ENCODE data around the gene C5AR1.

DNA sequence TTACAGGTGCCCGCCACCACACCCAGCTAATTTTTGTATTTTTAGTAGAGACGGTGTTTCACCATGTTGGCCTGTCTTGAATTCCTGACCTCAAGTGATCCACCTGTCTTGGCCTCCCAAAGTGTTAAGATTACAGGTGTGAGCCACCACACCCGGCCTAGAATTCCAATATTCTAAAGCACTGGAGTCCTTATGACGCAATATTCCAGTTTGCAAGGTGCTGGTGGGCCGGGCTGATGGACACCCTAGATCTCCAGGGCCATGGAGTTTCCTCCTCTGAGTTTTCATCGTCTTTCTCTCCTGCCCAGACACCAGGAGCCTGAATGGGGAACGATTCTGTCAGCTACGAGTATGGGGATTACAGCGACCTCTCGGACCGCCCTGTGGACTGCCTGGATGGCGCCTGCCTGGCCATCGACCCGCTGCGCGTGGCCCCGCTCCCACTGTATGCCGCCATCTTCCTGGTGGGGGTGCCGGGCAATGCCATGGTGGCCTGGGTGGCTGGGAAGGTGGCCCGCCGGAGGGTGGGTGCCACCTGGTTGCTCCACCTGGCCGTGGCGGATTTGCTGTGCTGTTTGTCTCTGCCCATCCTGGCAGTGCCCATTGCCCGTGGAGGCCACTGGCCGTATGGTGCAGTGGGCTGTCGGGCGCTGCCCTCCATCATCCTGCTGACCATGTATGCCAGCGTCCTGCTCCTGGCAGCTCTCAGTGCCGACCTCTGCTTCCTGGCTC lies 31.0 kb downstream of the C5AR1 start:
- TF ChIP-seq KDM1A (IDR thresholded peaks at IDR 0.05) (no peak), MAFF (IDR thresholded peaks at IDR 0.05; ENCODE audit: low read length) (no peak), CTCF (IDR thresholded peaks at IDR 0.05 in 2 of 3, conservative IDR thresholded peaks at IDR 0.05 in 1 of 3; ENCODE audit: insufficient read depth in 2 of 3, low read depth in 1 of 3, low read length in 3 of 3) (no peak), MTF1 (CRISPR knock-in tag; IDR thresholded peaks at IDR 0.05; ENCODE audit: borderline replicate concordance) (no peak), ELF4 (CRISPR knock-in tag; IDR thresholded peaks at IDR 0.05) (no peak), BRF2 (IDR thresholded peaks at IDR 0.05; ENCODE audit: borderline replicate concordance, insufficient read depth, insufficient read length) (no peak), WHSC1 (IDR thresholded peaks at IDR 0.05; ENCODE audit: low read length) (no peak), TCF7 (IDR thresholded peaks at IDR 0.05; ENCODE audit: borderline replicate concordance) (no peak), NCOR1 (IDR thresholded peaks at IDR 0.05) (no peak), ZNF24 (IDR thresholded peaks at IDR 0.05) (no peak), IRF1 (CRISPR knock-in tag; IDR thresholded peaks at IDR 0.05; ENCODE audit: borderline replicate concordance) (no peak), FOXP1 (CRISPR knock-in tag; IDR thresholded peaks at IDR 0.05) (no peak)
- TF ChIP-seq, protein P1, sequence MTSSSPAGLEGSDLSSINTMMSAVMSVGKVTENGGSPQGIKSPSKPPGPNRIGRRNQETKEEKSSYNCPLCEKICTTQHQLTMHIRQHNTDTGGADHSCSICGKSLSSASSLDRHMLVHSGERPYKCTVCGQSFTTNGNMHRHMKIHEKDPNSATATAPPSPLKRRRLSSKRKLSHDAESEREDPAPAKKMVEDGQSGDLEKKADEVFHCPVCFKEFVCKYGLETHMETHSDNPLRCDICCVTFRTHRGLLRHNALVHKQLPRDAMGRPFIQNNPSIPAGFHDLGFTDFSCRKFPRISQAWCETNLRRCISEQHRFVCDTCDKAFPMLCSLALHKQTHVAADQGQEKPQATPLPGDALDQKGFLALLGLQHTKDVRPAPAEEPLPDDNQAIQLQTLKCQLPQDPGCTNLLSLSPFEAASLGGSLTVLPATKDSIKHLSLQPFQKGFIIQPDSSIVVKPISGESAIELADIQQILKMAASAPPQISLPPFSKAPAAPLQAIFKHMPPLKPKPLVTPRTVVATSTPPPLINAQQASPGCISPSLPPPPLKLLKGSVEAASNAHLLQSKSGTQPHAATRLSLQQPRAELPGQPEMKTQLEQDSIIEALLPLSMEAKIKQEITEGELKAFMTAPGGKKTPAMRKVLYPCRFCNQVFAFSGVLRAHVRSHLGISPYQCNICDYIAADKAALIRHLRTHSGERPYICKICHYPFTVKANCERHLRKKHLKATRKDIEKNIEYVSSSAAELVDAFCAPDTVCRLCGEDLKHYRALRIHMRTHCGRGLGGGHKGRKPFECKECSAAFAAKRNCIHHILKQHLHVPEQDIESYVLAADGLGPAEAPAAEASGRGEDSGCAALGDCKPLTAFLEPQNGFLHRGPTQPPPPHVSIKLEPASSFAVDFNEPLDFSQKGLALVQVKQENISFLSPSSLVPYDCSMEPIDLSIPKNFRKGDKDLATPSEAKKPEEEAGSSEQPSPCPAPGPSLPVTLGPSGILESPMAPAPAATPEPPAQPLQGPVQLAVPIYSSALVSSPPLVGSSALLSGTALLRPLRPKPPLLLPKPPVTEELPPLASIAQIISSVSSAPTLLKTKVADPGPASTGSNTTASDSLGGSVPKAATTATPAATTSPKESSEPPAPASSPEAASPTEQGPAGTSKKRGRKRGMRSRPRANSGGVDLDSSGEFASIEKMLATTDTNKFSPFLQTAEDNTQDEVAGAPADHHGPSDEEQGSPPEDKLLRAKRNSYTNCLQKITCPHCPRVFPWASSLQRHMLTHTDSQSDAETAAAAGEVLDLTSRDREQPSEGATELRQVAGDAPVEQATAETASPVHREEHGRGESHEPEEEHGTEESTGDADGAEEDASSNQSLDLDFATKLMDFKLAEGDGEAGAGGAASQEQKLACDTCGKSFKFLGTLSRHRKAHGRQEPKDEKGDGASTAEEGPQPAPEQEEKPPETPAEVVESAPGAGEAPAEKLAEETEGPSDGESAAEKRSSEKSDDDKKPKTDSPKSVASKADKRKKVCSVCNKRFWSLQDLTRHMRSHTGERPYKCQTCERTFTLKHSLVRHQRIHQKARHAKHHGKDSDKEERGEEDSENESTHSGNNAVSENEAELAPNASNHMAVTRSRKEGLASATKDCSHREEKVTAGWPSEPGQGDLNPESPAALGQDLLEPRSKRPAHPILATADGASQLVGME (CRISPR knock-in tag; IDR thresholded peaks at IDR 0.05) = no peak
- TF ChIP-seq, protein P2, sequence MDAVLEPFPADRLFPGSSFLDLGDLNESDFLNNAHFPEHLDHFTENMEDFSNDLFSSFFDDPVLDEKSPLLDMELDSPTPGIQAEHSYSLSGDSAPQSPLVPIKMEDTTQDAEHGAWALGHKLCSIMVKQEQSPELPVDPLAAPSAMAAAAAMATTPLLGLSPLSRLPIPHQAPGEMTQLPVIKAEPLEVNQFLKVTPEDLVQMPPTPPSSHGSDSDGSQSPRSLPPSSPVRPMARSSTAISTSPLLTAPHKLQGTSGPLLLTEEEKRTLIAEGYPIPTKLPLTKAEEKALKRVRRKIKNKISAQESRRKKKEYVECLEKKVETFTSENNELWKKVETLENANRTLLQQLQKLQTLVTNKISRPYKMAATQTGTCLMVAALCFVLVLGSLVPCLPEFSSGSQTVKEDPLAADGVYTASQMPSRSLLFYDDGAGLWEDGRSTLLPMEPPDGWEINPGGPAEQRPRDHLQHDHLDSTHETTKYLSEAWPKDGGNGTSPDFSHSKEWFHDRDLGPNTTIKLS (IDR thresholded peaks at IDR 0.05; ENCODE audit: borderline replicate concordance, low read depth) = no peak

All from K562 (cell line).